ENCODE data around the gene C9. TPM values are rescaled to one million over a fixed set of nuclear protein-coding genes. Genes with fewer than 3 reads are reported as not detected.

Gene C9
- total and polyA plus RNA-seq, 2 of the 4 experiments (the other 2 are of a cell fraction): not detected

DNA sequence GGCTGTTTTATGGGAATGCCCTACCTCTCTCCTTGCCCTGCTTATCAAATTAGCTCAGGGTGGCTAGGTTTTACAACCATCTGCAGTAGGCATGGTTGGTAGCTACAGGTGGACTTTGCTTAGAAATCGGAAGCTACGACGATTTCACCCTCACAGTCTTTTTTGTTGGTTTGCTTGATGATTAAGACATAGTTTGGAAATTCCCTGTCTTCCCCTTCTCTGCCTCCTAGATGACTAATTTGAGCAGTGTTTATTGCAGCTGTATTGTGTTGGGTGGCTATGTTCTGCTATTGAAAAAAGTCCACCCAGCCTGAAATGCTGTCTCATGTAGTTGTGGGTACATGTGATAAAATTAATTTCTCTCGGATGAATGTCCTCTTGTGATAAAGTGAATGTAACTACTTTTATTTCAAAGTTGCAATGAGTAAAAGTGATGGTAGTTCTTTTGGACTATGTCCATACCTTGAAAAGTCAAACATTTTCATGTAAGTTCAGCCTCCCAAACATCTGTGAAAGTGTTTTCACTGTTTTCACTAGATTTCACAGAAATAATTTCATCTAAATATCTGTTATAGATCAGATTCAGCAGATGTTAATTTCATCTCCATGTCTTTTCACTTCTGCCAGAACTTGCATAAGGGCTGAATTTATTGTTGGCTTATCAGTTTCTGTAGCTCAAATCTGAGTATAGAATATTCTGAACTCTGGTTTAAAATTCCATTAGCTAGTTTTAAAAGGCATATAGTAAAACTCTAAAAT, 107.6 kb downstream of the C9 start (continued):
- TF ChIP-seq, protein P1, sequence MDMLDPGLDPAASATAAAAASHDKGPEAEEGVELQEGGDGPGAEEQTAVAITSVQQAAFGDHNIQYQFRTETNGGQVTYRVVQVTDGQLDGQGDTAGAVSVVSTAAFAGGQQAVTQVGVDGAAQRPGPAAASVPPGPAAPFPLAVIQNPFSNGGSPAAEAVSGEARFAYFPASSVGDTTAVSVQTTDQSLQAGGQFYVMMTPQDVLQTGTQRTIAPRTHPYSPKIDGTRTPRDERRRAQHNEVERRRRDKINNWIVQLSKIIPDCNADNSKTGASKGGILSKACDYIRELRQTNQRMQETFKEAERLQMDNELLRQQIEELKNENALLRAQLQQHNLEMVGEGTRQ (IDR thresholded peaks at IDR 0.05; ENCODE audit: low read depth, low read length): no peak

DNA sequence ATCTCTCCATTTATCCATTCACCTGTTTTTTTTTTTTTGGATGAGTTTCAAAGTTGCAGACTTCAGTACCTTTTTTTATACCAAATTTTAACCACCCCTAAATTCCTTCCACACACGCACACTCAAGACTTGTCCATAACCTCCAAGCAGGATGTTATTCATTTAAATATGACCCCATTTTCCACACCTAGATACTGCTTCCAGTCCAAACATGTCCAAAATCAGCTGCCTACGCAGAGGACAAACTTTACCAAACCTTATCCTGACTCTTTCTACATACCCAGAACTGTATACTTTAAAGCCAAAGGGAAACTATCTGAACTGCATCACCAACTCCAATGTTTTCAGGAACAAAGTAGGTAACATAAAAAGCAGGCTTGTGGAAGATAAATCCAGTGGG, 108.9 kb downstream of the C9 start:
- no peak overlapping the region for H3K56ac ChIP-seq (ENCODE audit: extremely low read depth, insufficient read depth, low read length)
- H3K27ac ChIP-seq (ENCODE audit: insufficient read depth, low read length): no peak overlapping the region
- DNase-seq: no peak
- no peak overlapping the region for H2BK120ac ChIP-seq (ENCODE audit: low read depth, low read length)
- WGBS, 2 experiments (ENCODE audit: extremely low coverage in 2 of 2, insufficient read length in 1 of 2): 65% methylated on average over 2 of the region's 2 CpGs; no CpG with 5 or more reads in 1 of the 2 experiments
- H3K9ac ChIP-seq (ENCODE audit: low read depth, low read length): no peak overlapping the region
- no peaks in the 10 kb centered on the region; the same call in 1 of the 2 replicates for H3K9me3 ChIP-seq (ENCODE audit: control insufficient read depth, insufficient read depth, low read length)
- no peaks in the 10 kb centered on the region for H4K20me1 ChIP-seq (ENCODE audit: insufficient read depth, low read length)
- H2BK20ac ChIP-seq (ENCODE audit: low read depth, low read length): no peak overlapping the region
- H2BK15ac ChIP-seq (ENCODE audit: low read depth, low read length): no peak overlapping the region
- ATAC-seq (ENCODE audit: low read depth): no peak
- H3K4me2 ChIP-seq (ENCODE audit: low read depth, low read length): no peak overlapping the region
- H3K4ac ChIP-seq (ENCODE audit: low read depth, low read length): no peak overlapping the region
- peaks cover 4% of the 10 kb centered on the region for H3K27me3 ChIP-seq (ENCODE audit: control insufficient read depth, insufficient read depth, low read length)
- no peaks in the 10 kb centered on the region for H3K36me3 ChIP-seq (ENCODE audit: control insufficient read depth, insufficient read depth, low read length)
- H4K5ac ChIP-seq (ENCODE audit: low read depth, low read length): no peak overlapping the region
- H3K4me1 ChIP-seq (ENCODE audit: control insufficient read depth, insufficient read depth, low read length): no peaks in the 10 kb centered on the region
- in situ Hi-C loops (cut with MboI; ENCODE audit: low sequenced_read_pairs): no loop called here
- no TSS peak for BruUV-seq (replicated peaks)
- H3K9me1 ChIP-seq (ENCODE audit: insufficient read depth, low read length): no peaks in the 10 kb centered on the region
- CTCF ChIA-PET: no interaction called here
- H3K79me1 ChIP-seq (ENCODE audit: low read depth in 1 of 2, low read length in 2 of 2): no peaks in the 10 kb centered on the region
- intact Hi-C loops (cut with micrococcal nuclease): no loop called here
- no peak overlapping the region for H4K91ac ChIP-seq (ENCODE audit: insufficient read depth, low read depth, low read length)
- H3K14ac ChIP-seq (replicated peaks; ENCODE audit: low read depth, low read length): no peak overlapping the region
- no peak overlapping the region for H2AFZ ChIP-seq (replicated peaks; ENCODE audit: low read length, poor library complexity)
- no peak overlapping the region for H3K4me3 ChIP-seq (ENCODE audit: insufficient read depth, low read depth, low read length)
- dilution Hi-C loops (cut with HindIII; ENCODE audit: low sequenced_read_pairs, unreplicated experiment): no loop called here
- no peak overlapping the region for H2AK9ac ChIP-seq (replicated peaks; ENCODE audit: low read depth, low read length, poor library complexity)
- POLR2A ChIA-PET (ENCODE audit: unreplicated experiment): no interaction called here
- no peak overlapping the region for H2BK5ac ChIP-seq (ENCODE audit: low read depth, low read length, poor library complexity, severe bottlenecking)
- no peak overlapping the region for H2AK5ac ChIP-seq (ENCODE audit: low read depth, low read length)
- no peak overlapping the region for H3K23ac ChIP-seq (ENCODE audit: low read depth, low read length)
- H3K18ac ChIP-seq (ENCODE audit: low read depth, low read length): no peak overlapping the region
- H4K8ac ChIP-seq (ENCODE audit: low read depth in 2 of 2, low read length in 2 of 2): no peak overlapping the region
- TF ChIP-seq SMC3 (IDR thresholded peaks at IDR 0.05; ENCODE audit: low read depth, low read length) (no peak), RAD21 (IDR thresholded peaks at IDR 0.05; ENCODE audit: low read length) (no peak), CHD1 (IDR thresholded peaks at IDR 0.05; ENCODE audit: low read depth, low read length) (no peak), CEBPB (IDR thresholded peaks at IDR 0.05; ENCODE audit: low read depth, low read length) (no peak), POLR2A (IDR thresholded peaks at IDR 0.05; ENCODE audit: low read depth, low read length) (no peak), FOS (IDR thresholded peaks at IDR 0.05; ENCODE audit: low read depth, low read length) (no peak), MXI1 (IDR thresholded peaks at IDR 0.05; ENCODE audit: borderline replicate concordance, low read depth, low read length) (no peak), RCOR1 (IDR thresholded peaks at IDR 0.05; ENCODE audit: insufficient replicate concordance, low read length) (no peak), MAFK (IDR thresholded peaks at IDR 0.05; ENCODE audit: low read depth, low read length) (no peak)
- TF ChIP-seq, protein P1 (IDR thresholded peaks at IDR 0.05; ENCODE audit: low read depth, low read length): no peak
- TF ChIP-seq, protein P2, sequence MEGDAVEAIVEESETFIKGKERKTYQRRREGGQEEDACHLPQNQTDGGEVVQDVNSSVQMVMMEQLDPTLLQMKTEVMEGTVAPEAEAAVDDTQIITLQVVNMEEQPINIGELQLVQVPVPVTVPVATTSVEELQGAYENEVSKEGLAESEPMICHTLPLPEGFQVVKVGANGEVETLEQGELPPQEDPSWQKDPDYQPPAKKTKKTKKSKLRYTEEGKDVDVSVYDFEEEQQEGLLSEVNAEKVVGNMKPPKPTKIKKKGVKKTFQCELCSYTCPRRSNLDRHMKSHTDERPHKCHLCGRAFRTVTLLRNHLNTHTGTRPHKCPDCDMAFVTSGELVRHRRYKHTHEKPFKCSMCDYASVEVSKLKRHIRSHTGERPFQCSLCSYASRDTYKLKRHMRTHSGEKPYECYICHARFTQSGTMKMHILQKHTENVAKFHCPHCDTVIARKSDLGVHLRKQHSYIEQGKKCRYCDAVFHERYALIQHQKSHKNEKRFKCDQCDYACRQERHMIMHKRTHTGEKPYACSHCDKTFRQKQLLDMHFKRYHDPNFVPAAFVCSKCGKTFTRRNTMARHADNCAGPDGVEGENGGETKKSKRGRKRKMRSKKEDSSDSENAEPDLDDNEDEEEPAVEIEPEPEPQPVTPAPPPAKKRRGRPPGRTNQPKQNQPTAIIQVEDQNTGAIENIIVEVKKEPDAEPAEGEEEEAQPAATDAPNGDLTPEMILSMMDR (conservative IDR thresholded peaks at IDR 0.05; ENCODE audit: low read depth, low read length): no peak
- TF ChIP-seq, protein P3, sequence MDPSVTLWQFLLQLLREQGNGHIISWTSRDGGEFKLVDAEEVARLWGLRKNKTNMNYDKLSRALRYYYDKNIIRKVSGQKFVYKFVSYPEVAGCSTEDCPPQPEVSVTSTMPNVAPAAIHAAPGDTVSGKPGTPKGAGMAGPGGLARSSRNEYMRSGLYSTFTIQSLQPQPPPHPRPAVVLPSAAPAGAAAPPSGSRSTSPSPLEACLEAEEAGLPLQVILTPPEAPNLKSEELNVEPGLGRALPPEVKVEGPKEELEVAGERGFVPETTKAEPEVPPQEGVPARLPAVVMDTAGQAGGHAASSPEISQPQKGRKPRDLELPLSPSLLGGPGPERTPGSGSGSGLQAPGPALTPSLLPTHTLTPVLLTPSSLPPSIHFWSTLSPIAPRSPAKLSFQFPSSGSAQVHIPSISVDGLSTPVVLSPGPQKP (IDR thresholded peaks at IDR 0.05; ENCODE audit: borderline replicate concordance, low read depth, low read length): no peak
